H1 (cell line): ENCODE measurements around the gene C15orf39. TPM values are rescaled to one million over a fixed set of nuclear protein-coding genes. Genes with fewer than 3 reads are reported as not detected.

Source experiments
- CTCF ChIA-PET: fragments of 300-600 bp; sonication (Branson Sonifier 250); formaldehyde crosslinking; loops from one replicate; lab custom pipeline; 2021; ENCODE audit not compliant: partially characterized antibody; lab: Charles Lee
- POLR2A ChIA-PET: fragments of 300-600 bp; sonication (Branson Sonifier 250); formaldehyde crosslinking; loops from one replicate; lab custom pipeline; 2021; ENCODE audit warnings: inconsistent platforms; ENCODE audit not compliant: partially characterized antibody; lab: Charles Lee
- DNase-seq, 2 experiments: peaks; one replicate each; pipeline versions ENCODE4 v3.0.0 to v3.0.0-alpha.2; 2010 to 2022; ENCODE audit warnings: low spot score in 2 of 2, low read depth in 1 of 2, mixed read lengths in 1 of 2
- FAIRE-seq: peaks from 2 replicates; lab custom pipeline; 2011; peaks lifted over from hg19 to GRCh38; lab: Jason Lieb, UNC
- H2AFZ ChIP-seq: 2 replicates; pipeline ENCODE4 v1.8.1; 2012; ENCODE audit warnings: low read length, inconsistent platforms
- H2AK5ac ChIP-seq: 2 replicates; pipeline ENCODE4 v1.6.1; 2013; ENCODE audit warnings: low read depth, low read length
- H2BK120ac ChIP-seq: replicated peaks from 2 replicates; pipeline ENCODE3; 2013; ENCODE audit warnings: low read depth, low read length, inconsistent platforms
- H2BK12ac ChIP-seq: 2 replicates; pipeline ENCODE4 v1.6.1; 2013; ENCODE audit warnings: low read depth, low read length
- H2BK15ac ChIP-seq: 2 replicates; pipeline ENCODE4 v1.6.1; 2013; ENCODE audit warnings: low read length
- H2BK20ac ChIP-seq: 2 replicates; pipeline ENCODE4 v1.6.1; 2013; ENCODE audit warnings: low read length
- H2BK5ac ChIP-seq: 2 replicates; pipeline ENCODE4 v1.6.1; 2013; ENCODE audit warnings: low read depth, low read length
- H3K14ac ChIP-seq: 2 replicates; pipeline ENCODE4 v1.6.1; 2013; ENCODE audit warnings: inconsistent platforms; ENCODE audit not compliant: insufficient read length
- H3K18ac ChIP-seq: 2 replicates; pipeline ENCODE4 v1.6.1; 2013; ENCODE audit warnings: low read length; ENCODE audit errors: extremely low read depth
- H3K23ac ChIP-seq: 2 replicates; pipeline ENCODE4 v1.6.1; 2013; ENCODE audit warnings: inconsistent platforms; ENCODE audit not compliant: insufficient read length
- H3K23me2 ChIP-seq: 2 replicates; pipeline ENCODE4 v1.6.1; 2013; ENCODE audit warnings: low read depth, low read length
- H3K27ac ChIP-seq: 2 replicates; pipeline ENCODE4 v1.6.1; 2011; ENCODE audit warnings: low read depth, low read length, inconsistent platforms
- H3K27me3 ChIP-seq, 4 experiments: replicated peaks in 1 of 4; 1 replicate in 1 of 4; 2 replicates in 3 of 4; pipeline versions ENCODE4 v1.6.1 to v1.8.1; 2011 to 2013; ENCODE audit warnings: low read length in 3 of 4, mild to moderate bottlenecking in 3 of 4, inconsistent platforms in 2 of 4, mixed read lengths in 2 of 4, moderate library complexity in 1 of 4; ENCODE audit not compliant: control insufficient read depth in 3 of 4, insufficient read depth in 3 of 4; ENCODE audit errors: extremely low read depth in 1 of 4
- H3K36me3 ChIP-seq, 4 experiments: 2 replicates each; pipeline versions ENCODE4 v1.6.1 to v1.8.1; 2011 to 2013; ENCODE audit warnings: mild to moderate bottlenecking in 4 of 4, low read length in 3 of 4, moderate library complexity in 2 of 4, control low read depth in 1 of 4, inconsistent platforms in 1 of 4; ENCODE audit not compliant: insufficient read depth in 4 of 4, control insufficient read depth in 2 of 4
- H3K4ac ChIP-seq: replicated peaks from 2 replicates; pipeline ENCODE3; 2013; ENCODE audit warnings: low read length, low read depth, mixed read lengths, inconsistent platforms; ENCODE audit not compliant: insufficient read length
- H3K4me1 ChIP-seq, 4 experiments: replicated peaks in 1 of 4; 1 replicate in 1 of 4; 2 replicates in 3 of 4; pipeline versions ENCODE4 v1.6.1 to v1.8.1; 2011 to 2013; ENCODE audit warnings: low read length in 3 of 4, inconsistent platforms in 2 of 4, mixed read lengths in 1 of 4; ENCODE audit not compliant: insufficient read depth in 4 of 4, control insufficient read depth in 3 of 4
- H3K4me2 ChIP-seq, 2 experiments: 2 replicates each; pipeline versions ENCODE4 v1.6.1 to v1.8.1; 2011 to 2013; ENCODE audit warnings: low read depth in 2 of 2, low read length in 2 of 2, control low read depth in 1 of 2, inconsistent platforms in 1 of 2, mild to moderate bottlenecking in 1 of 2; ENCODE audit not compliant: insufficient read depth in 1 of 2
- H3K4me3 ChIP-seq, 4 experiments: fragments of 200-600, 300-600 bp in 1 of 4; sonication (generic), shearing (Covaris generic), sonication (Bioruptor Twin) in 1 of 4; 2 replicates each; pipeline versions ENCODE4 v1.5.1 to v1.8.1; 2011 to 2016; ENCODE audit warnings: low read length in 4 of 4, low read depth in 3 of 4, control low read depth in 2 of 4, inconsistent platforms in 2 of 4, mild to moderate bottlenecking in 2 of 4, mixed read lengths in 1 of 4, moderate library complexity in 1 of 4; ENCODE audit not compliant: insufficient read depth in 2 of 4; ENCODE audit errors: extremely low read depth in 1 of 4
- H3K56ac ChIP-seq: replicated peaks from 2 replicates; pipeline ENCODE3; 2013; ENCODE audit warnings: low read depth, mild to moderate bottlenecking, mixed read lengths, low read length, inconsistent platforms; ENCODE audit not compliant: insufficient read length
- H3K79me1 ChIP-seq: 2 replicates; pipeline ENCODE4 v1.6.1; 2013; ENCODE audit warnings: low read depth, low read length, control low read depth
- H3K79me2 ChIP-seq, 2 experiments: 2 replicates each; pipeline versions ENCODE4 v1.6.1 to v1.8.1; 2012 to 2013; ENCODE audit warnings: low read length in 2 of 2, mild to moderate bottlenecking in 2 of 2, inconsistent platforms in 1 of 2; ENCODE audit not compliant: insufficient read depth in 2 of 2, control insufficient read depth in 1 of 2
- H3K9ac ChIP-seq, 4 experiments: replicated peaks in 1 of 4; 1 replicate in 1 of 4; 2 replicates in 3 of 4; pipeline versions ENCODE4 v1.6.1 to v1.8.1; 2011 to 2013; ENCODE audit warnings: low read depth in 3 of 4, low read length in 3 of 4, control low read depth in 2 of 4, mild to moderate bottlenecking in 2 of 4, moderate library complexity in 2 of 4, inconsistent platforms in 1 of 4; ENCODE audit errors: extremely low read depth in 1 of 4
- H3K9me3 ChIP-seq, 2 experiments: 2 replicates each; pipeline versions ENCODE4 v1.6.1 to v1.8.1; 2012 to 2013; ENCODE audit warnings: mild to moderate bottlenecking in 2 of 2, moderate library complexity in 2 of 2, control low read depth in 1 of 2, inconsistent platforms in 1 of 2, low read depth in 1 of 2, low read length in 1 of 2, mixed read lengths in 1 of 2; ENCODE audit not compliant: insufficient read depth in 2 of 2
- H4K20me1 ChIP-seq, 2 experiments: replicated peaks in 1 of 2; 2 replicates each; pipeline versions ENCODE3 to v1.8.1; 2011 to 2013; ENCODE audit warnings: inconsistent platforms in 2 of 2, low read length in 2 of 2, mild to moderate bottlenecking in 1 of 2; ENCODE audit not compliant: insufficient read depth in 2 of 2, control insufficient read depth in 1 of 2
- H4K5ac ChIP-seq: 2 replicates; pipeline ENCODE4 v1.6.1; 2013; ENCODE audit warnings: low read length, low read depth, mixed read lengths, inconsistent platforms; ENCODE audit not compliant: insufficient read length
- H4K8ac ChIP-seq: 2 replicates; pipeline ENCODE4 v1.8.0; 2013; ENCODE audit warnings: mild to moderate bottlenecking, moderate library complexity, low read length, inconsistent platforms; ENCODE audit not compliant: insufficient read depth; ENCODE audit errors: extremely low read depth
- H4K91ac ChIP-seq: replicated peaks from 2 replicates; pipeline ENCODE3; 2013; ENCODE audit warnings: low read length, mixed read lengths, inconsistent platforms; ENCODE audit not compliant: insufficient read length
- GTF2F1 ChIP-seq: IDR thresholded peaks from 2 replicates; pipeline ENCODE4 v1.6.1; 2012; ENCODE audit warnings: low read depth, low read length, improper control_type of control experiment, borderline replicate concordance
- POLR2AphosphoS5 ChIP-seq: IDR thresholded peaks from 2 replicates; pipeline ENCODE4 v1.6.1; 2011; ENCODE audit warnings: low read depth, low read length
- WGBS, 2 experiments: shearing (Covaris generic) in 1 of 2; methylation state at CpG; one replicate each; pipeline versions ENCODE4 v1.1.6 to v1.1.7; 2013 to 2015; ENCODE audit warnings: low lambda C conversion rate in 2 of 2, mixed read lengths in 2 of 2, inconsistent platforms in 1 of 2, low coverage in 1 of 2, missing lambda C conversion rate in 1 of 2; ENCODE audit not compliant: insufficient replicate concordance in 2 of 2, insufficient coverage in 1 of 2, insufficient read length in 1 of 2; ENCODE audit errors: extremely low coverage in 1 of 2, missing lambda C conversion rate in 1 of 2; 5-methylcytosine and 5-hydroxymethylcytosine counted together
- polyA plus RNA-seq, 7 experiments: library from polyadenylated mRNA; depleted of rRNA in 3 of 7; stranded (reverse) in 5 of 7; unstranded in 2 of 7; fragments of >200 nt in 5 of 7; fragments of 200-250 nt in 2 of 7; gene quantifications; 1 replicate in 5 of 7; 2 replicates in 1 of 7; 4 replicates in 1 of 7; pipeline versions ENCODE4 v1.2.1 to v1.2.3, GENCODE V29; 2011 to 2013; ENCODE audit warnings: missing spikeins in 2 of 7, mixed read lengths in 2 of 7
- total RNA-seq: library from RNA; stranded (reverse); fragmentation: NEBNext Ultra II Directional; extraction: Animal tissue kit (Norgen Biotek cat#: 25700); gene quantifications from 2 replicates; pipeline ENCODE4 v1.2.1, GENCODE V29; 2021

The C15orf39 gene
- total and polyA plus RNA-seq, 2 of the 8 experiments (the other 6 are each of a cell fraction or from before 2014, with no cell fraction given) = 13.8 to 38.5 TPM

DNA sequence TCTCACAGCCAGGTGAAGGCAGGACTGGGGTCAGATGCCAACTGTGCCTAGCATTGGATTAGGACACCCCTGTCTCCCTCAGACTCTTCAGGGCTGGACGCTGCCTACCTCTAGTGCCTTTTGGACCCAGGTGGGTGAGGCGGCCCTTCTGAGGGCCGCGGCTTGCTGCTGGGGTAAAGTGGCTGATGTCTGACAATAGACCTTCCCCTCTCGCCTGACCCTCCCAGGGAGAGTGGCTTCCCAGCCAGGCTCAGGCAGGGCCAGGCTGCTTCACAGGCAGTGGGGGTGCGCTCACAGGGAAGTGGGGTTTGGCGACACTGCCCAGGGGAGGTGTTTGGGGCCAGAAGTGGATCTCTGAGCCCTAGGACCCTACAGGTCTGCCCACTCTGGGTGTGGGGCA lies 43.3 kb upstream of the C15orf39 start:
- H3K23ac ChIP-seq = no peak overlapping the region
- POLR2A ChIA-PET = no interaction called here

More for the DNA sequence above, 43.3 kb upstream of the C15orf39 start:
- no peaks in the 10 kb centered on the region for H3K36me3 ChIP-seq
- H3K4me2 ChIP-seq = no peak overlapping the region
- H3K4ac ChIP-seq = no peak overlapping the region
- H2BK5ac ChIP-seq = no peak overlapping the region
- H3K27me3 ChIP-seq = no peaks in the 10 kb centered on the region
- no peak overlapping the region for H4K91ac ChIP-seq
- H4K20me1 ChIP-seq = no peaks in the 10 kb centered on the region
- no peak overlapping the region for H3K56ac ChIP-seq
- no peak overlapping the region for H2BK120ac ChIP-seq
- H3K23me2 ChIP-seq = no peaks in the 10 kb centered on the region
- no peaks in the 10 kb centered on the region for H3K79me1 ChIP-seq
- no peak overlapping the region for H3K9ac ChIP-seq
- no peak overlapping the region for H4K5ac ChIP-seq
- no peak overlapping the region for H3K14ac ChIP-seq
- FAIRE-seq (no peak), DNase-seq (no peak)
- no peak overlapping the region for H2AK5ac ChIP-seq
- H3K4me3 ChIP-seq = no peak overlapping the region
- peaks cover 0 to 11% (median 6%) of the 10 kb centered on the region in 4 experiments; a peak in 6 of 7 replicates for H3K4me1 ChIP-seq
- WGBS, 2 experiments = 78% methylated on average over 3 of the region's 7 CpGs; no CpG with 5 or more reads in 1 of the 2 experiments
- H3K79me2 ChIP-seq = no peaks in the 10 kb centered on the region
- no peaks in the 10 kb centered on the region for H3K9me3 ChIP-seq
- H3K27ac ChIP-seq = no peak overlapping the region
- CTCF ChIA-PET = interaction anchor here (1.3 to 3.7 kb wide), 3 partner anchors 42 to 129 kb away, joined by 3 to 15 read pairs (median 4); partner anchors contain the start of gene C15orf39
- H2BK20ac ChIP-seq = no peak overlapping the region
- 0 out of 2 replicates have a peak overlapping the region, but pooled peaks have one; percentile 30 for H2AFZ ChIP-seq
- peak overlapping the region; percentile 90; the same call in 1 of the 2 replicates for H2BK12ac ChIP-seq
- H3K18ac ChIP-seq = no peak overlapping the region
- H2BK15ac ChIP-seq = no peak overlapping the region
- TF ChIP-seq GTF2F1 = no peak
- no peak for TF ChIP-seq POLR2AphosphoS5
- no peak overlapping the region; the same call in 1 of the 2 replicates for H4K8ac ChIP-seq
